NCI-H526 (cell line): ENCODE measurements around the gene B4GALNT4.
"Not testable (repeated sequence)": the region's sequence is repeated elsewhere in the genome, so short reads cannot be mapped to it uniquely, and the experiment has no call there.

Experiments
- DNase-seq, 2 experiments: peaks; one replicate each; lab custom pipeline; 2025; lab: John Stamatoyannopoulos, UW

B4GALNT4 gene

DNA sequence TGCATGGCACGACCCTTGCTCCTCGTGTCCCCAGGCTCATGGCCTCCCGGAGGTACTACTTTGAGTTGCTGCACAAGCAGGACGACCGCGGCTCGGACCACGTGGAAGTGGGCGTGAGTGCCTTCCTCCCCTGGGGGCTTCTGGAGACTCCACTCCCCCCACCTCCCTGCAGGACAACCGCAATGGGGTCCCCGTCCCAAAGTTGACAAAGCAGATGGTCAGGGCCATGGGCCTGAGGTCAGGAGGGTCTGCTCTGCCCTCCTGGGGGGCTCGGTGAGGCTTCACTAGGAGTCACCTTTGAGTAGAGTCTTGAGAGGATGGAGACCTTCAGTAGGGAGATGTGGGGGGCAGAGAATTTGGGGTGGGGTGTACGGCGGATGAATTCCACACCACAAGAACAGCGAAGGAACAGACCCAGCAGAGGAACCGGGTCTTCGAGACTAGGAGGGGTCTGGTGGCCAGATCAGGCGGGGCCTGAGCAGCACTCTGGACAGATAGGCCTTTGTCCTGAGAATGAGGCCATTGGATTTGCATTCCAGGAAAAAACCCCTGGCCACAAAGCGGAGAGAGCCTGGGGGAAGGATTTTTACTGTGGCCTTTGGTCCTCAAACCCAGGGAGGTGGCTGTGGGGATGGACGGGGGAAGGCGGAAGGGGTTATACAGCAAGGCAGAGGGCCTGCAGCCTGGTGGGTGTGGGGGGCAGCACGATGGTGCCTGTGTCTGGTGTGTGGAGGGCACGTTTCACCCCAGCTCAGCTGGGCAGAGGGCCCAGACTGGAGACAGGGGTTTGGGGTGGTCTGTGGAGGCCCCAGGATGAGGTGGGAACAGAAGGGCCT, 4.6 kb downstream of the B4GALNT4 start:
- peak in 1 of 2 experiments; percentile 56 for DNase-seq

DNA sequence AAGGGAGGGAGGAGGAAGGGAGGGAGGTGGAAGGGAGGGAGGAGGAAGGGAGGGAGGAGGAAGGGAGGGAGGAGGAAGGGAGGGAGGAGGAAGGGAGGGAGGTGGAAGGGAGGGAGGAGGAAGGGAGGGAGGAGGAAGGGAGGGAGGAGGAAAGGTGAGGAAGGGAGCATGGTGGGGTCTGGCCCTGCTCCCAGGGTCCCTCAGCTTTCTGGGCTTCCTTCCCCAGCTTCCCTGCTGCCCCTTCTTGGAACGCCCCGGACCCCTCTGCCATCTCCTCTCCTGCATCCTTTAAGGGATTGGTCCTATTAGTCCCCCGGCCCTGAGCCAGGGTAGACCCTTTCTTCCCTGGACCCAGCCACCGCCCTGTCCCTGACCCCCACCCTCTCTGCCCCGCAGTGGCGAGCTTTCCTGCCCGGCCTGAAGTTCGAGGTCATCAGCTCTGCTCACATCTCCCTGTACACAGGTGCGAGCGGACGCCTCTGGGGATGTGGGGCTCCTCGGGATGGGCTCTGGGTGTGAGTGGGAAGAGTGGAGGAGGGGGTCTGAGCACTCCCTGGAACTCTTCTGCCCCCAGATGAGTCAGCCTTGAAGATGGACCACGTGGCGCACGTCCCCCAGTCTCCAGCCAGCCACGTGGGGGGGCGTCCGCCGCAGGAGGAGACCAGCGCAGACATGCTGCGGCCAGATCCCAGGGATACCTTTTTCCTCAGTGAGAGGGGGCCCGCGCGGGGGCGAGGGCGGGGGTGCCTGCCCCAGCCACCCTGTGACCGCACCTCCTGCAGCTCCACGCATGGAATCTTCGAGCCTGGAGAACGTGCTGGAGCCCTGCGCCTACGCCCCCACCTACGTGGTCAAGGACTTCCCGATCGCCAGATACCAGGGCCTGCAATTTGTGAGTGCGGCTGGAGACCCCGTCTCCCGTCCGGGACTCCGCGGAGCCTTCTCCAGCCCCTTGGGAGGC, 6.0 kb downstream of the B4GALNT4 start:
- DNase-seq: no peak

DNA sequence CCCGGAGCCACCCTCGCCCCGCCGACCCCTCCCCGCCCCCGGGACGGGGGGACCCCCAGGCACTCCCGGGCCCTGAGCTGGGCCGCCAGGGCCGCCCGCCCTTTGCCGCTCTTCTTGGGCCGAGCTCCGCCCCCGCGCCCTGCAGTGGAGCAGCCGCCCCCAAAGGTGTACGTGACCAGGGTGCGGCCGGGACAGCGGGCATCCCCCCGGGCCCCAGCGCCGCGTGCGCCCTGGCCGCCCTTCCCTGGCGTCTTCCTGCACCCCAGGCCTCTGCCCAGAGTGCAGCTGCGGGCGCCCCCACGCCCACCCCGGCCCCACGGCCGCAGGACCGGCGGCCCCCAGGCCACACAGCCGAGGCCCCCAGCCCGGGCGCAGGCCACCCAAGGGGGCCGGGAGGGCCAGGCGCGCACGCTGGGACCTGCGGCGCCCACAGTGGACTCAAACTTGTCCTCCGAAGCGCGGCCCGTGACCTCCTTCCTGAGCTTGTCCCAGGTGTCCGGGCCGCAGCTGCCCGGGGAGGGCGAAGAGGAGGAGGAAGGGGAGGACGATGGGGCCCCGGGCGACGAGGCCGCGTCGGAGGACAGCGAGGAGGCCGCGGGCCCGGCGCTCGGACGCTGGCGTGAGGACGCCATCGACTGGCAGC, 7.4 kb downstream of the B4GALNT4 start:
- no peak for DNase-seq

DNA sequence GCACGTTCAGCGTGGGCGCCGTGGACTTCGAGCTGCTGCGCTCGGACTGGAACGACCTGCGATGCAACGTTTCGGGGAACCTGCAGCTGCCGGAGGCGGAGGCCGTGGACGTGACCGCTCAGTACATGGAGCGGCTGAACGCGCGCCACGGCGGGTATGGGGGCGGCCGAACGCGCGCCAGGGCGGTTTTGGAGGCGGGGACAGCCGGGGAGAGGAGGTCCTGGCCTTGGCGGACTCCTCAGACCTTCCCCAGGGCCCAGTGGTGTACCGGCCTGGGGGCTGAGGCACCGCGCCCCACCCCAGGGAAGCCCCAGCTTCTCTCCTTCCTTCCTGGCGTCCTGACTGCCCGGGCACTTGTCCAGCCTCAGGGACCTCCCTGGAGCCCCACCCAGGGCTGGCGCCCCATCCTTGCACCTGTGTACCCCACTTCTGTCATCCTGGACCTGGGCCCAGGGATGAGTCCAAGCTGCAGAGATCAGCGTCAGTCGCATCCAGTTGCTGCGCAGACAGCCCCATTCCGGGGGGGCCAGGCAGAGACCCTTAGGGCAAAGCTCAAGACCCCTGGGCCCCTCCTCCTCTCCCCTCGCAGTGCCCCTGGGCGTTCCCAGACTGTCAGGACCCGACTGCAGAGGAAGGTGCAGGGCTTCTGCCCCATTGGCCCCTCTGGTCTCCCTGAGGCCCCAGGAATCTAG, 8.0 kb downstream of the B4GALNT4 start:
- no peak for DNase-seq

DNA sequence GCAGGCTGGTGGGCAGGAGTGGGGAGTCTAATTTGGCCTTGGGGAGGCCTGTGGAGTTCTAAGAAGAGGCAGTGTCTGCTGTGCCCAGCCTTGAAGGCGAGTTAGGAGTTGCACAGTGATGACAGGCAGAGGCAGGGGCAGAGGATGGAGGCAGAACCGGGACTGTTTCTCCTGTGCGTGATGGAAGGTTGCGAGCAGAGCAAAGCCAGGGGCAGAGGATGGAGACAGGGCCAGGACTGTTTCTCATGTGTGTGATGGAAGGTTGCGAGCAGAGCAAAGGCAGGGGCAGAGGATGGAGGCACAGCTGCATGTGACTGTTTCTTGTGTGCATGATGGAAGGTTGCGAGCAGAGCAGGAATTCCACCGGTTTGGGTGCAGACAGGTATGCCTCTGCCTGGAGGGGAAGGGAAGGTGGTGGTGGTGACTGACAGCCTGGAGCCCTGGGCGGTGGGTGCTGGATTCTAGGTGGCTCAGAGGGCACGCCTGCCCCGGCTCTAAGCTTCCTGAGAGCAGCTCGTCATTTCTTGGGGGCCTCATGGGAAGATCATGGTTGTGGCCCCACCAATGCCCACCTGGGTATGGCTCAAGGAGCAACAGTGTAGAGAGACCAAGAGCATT, 8.7 kb downstream of the B4GALNT4 start:
- DNase-seq: no peak

DNA sequence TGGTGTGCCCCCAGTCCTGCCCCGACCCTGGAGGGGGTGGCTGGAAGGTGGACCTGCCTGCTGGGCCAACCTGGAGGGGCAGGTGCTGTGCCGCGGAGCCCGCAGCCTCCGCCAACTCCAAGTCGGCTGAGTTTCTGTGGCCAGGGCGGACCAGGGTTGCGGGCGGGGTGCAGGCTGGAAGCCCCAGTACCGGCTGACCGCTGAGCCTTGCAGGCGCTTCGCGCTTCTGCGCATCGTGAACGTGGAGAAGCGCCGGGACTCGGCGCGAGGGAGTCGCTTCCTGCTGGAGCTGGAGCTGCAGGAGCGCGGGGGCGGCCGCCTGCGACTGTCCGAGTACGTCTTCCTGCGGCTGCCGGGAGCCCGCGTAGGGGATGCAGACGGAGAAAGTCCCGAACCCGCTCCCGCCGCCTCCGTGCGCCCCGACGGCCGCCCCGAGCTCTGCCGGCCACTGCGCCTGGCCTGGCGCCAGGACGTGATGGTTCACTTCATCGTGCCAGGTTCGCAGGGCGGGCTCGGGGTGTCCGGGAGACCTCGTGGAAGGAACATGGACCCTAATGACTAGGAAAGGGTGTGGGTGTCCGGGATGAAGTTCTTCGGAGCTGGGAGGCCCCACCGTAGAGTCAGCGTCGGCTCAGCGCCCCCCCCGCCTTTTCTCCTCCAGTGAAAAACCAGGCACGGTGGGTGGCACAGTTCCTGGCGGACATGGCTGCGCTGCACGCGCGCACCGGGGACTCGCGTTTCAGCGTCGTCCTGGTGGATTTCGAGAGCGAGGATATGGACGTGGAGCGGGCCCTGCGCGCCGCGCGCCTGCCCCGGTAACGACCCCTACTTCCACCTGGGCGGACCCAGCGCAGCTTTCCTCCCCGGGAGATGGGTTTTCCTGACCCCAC, 10.2 kb downstream of the B4GALNT4 start:
- DNase-seq: no peak

DNA sequence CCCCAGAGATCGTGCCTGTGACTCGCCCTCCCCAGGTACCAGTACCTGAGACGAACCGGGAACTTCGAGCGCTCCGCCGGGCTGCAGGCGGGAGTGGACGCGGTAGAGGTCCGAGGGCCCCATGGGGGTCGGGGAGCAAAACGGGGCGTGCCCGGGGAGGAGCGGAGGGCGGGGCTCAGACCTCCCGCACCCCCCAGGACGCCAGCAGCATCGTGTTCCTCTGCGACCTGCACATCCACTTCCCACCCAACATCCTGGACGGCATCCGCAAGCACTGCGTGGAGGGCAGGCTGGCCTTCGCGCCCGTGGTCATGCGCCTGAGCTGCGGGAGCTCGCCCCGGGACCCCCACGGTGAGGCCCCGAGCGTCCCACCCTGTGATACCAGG, 10.8 kb downstream of the B4GALNT4 start:
- DNase-seq: no peak

DNA sequence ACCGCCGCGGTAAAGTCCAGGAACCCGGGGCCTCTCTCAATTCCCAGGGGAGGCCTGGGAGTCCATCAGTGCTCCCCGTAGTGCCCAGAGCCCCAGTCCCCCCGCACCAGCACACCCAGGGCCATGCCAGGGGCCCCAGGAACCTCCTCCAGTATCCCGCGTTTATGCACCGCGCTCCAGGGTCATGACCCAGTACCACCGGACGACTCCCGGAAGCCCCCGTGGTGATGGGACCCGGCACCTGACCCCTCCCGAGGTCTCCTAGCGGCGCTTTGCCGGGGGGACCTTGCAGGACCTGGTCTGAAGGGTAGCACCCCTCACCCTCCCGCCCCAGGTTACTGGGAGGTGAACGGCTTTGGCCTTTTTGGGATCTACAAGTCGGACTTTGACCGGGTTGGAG, 11.2 kb downstream of the B4GALNT4 start:
- no peak for DNase-seq

DNA sequence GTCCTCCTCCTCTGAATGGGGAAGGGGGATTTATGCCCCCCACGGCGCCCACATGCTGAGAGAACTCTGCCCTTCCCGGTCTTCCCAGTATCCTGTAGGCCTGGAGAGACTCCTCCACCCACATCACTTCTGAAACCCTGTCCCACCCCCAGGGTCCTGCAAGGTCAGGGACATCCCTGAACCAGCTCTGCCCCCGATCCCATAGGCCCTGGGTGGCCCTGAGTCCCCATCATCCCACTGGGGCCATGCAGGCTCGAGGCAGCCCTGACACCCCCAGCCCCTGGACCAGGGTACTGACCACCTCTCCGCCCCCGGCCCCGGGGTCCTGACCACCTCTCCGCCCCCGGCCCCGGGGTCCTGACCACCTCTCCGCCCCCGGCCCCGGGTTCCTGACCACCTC, 11.7 kb downstream of the B4GALNT4 start:
- no peak for DNase-seq

DNA sequence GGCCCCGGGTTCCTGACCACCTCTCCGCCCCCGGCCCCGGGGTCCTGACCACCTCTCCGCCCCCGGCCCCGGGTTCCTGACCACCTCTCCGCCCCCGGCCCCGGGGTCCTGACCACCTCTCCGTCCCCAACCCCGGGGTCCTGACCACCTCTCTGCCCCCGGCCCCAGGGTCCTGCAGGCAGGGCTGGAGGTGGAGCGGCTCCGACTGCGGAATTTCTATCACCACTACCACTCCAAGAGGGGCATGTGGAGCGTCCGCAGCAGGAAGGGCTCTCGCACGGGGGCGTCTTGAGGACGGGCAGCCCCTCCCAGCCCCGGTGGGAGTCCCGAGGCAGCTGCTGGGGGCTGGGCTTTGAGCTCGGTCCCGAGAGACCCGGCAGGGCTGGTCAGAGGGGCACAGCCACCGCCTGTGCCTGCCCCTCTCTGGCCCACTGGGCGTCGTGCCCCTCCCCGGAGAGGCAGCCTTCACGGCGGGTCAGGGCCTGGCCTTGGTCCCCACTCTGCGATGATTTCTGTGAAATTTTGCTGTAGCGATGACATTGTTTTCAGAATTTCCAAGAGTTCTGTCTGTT, 12.3 kb downstream of the B4GALNT4 start:
- no peak for DNase-seq

DNA sequence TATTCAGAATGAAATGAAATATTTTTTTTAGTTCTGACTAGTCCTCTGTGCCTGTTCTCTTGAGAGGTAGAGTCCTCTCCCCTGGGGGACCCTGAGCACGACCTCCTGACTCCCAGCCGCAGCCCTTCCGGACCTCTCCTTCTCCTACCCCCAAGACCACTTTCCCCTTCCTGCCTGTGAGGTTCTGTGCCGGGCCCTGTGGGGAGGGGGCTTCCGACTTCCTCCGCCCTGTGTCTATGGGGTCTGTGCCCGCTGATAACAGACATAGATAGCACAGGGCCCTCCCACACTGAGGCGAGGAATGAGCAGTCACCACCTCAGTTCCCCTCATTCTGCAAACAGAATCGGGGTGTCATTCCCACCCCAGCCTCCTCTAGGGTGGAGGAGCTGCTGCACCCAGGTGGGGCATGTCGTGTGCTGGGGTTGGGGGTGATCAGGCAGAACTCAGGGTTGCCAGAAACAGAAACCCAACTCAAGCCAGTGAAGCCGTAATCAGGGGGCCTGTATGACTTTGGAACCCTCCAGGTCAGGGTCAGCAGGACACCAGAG, 12.9 kb downstream of the B4GALNT4 start:
- no peak for DNase-seq

DNA sequence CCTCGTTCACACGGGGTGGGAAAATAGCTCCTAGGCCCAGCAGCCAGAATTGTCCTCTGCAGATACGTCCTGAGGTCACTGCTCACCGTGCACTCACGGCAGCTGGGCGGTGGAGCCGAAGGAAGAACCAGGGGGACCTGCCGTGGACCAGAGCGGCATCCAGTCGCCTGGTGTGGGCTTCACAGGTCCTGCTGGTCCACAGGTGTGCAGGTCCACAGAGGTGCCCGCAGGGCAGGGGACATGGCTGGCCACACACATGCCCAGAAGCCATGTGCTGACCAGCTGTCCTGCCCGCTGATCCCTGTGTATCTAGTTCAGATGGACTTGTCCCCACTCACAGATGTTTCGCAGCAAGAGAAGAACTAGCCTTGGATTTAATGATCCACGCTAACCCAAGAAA, 14.1 kb downstream of the B4GALNT4 start:
- no peak for DNase-seq

DNA sequence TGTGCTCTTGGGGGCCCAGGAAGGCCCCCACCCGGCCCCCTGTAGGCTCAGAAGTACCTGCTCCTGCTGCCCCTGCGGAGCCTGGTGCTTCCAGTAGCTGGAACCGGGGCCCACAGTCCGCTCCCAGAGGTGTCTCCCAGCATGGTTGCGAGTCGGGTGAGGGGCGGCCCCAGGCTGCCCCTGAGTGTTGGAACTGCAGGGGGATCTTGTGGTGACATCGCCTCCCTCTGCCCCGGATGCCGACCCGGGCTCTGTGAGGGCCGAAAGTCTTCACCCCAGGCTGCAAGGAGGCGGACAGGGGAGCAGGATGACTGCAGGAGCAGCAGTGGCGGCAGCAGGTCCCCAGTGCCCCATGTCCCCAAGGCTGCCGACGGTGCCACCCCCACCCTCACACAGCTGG, 15.2 kb downstream of the B4GALNT4 start:
- no peak for DNase-seq

DNA sequence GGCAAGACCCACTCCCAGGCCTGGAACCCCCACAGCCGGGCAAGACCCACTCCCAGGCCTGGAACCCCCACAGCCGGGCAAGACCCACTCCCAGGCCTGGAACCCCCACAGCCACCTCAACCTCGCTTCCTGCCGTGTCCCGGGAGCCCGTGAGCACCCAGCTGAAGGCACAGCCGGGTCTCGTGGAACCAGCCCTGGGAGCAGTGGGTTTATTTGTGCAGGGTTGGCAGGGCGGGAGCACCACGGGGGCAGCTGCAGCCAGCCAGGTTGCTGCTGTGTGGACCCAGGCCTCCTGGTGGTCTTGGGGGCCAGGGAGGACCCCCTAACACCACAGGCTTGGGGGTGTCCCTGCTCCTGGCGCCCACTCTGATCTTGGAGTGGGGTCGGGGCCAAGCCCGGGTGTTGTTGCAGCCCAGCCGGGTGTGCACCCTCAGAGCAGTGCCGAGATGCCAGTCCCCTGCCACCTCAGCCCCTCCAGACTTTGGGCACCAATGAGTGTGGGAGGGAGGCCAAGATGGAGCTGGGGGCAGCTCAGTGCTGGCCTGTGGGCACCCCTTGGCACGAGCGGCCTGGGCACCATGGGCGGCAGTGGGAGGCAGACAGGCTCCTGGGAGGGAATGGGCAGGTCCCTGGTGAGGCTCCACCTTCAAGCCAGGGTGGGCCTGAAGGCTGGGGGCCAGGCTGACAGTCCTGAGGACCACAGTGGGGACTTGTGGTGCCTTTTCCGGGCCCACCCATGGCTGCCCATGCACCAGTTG, 16.5 kb downstream of the B4GALNT4 start:
- no peak for DNase-seq

DNA sequence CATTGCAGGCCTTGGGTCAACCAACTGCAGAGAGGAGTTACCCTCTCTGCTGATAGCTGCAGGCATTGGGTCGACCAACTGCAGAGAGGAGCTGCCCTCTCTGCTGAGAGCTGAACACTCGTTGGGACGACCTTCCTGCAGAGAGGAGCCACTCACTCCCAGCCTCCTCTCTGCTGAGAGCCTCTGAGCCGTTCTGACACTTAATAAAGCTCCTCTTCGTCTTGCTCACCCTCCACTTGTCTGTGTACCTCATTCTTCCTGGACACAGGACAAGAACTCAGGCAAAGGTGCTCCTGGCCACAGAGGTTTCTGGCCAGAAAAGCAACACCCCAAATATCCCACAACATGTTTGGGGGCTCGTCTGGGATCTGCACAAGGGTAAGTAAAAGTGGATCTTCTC, 17.2 kb downstream of the B4GALNT4 start:
- no peak for DNase-seq

DNA sequence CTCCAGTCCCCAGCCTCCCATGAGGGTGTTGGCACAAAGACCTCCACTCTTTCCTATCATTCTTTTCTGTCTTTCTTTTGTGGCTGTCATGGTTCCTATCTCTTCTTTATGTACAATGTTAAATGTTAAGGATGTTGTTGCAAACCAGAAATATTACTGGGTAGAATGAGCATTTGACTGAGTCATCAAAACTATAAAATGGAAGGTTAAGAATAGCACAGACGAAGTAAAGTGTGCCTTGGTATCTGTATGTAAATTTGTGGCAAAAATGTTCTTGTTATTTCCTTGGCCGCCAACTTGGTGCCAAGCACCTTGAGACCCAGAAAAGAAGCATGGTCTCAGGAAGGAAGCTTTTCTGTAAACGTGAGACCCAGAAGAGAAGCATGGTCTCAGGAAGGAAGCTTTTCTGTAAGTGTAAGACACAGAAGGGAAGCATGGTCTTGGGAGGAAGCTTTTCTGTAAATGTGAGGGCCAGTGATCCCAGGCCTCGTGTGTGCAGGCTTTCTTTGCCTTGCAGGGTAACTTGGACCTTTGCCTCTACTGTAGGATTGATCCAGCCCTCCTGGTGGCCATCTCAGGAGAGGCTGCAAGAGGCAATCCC, 18.0 kb downstream of the B4GALNT4 start:
- no peak for DNase-seq

DNA sequence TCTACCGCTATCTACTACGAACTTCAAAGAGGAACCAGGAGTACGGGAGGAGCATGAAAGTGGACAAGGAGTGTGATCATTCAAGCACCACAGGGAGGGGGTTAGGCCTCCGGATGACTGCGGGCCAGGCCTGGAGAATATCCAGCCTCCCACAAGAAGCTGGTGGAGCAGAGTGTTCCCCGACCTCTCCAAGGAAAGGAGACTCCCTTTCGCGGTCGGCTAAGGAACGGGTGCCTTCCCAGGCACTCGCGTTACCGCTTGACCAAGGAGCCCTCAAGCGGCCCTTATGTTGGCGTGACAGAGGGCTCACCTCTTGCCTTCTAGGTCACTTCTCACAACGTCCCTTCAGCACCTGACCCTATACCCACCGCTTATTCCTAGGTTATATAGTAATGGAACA, 20.1 kb downstream of the B4GALNT4 start:
- not testable (repeated sequence) for DNase-seq

DNA sequence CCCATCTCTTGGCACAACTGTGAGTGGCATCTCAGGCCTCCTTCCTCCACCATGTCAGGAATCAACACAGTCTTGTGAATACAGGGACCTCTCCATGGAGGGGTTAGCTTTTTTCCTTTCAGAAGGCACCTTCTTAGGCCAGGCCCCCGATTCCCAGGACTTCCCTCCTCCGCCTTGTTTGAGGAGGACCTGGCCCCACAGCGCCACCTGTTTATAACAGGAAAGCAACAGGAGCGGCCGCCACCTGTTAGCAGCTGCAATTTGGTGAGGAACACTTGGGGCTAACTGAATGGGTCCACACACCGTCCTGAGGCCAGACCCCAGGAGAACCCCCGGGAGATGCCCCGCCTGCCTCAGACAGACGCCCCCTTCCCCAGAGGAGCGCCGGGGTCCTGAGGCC, 20.9 kb downstream of the B4GALNT4 start:
- DNase-seq: peak; percentile 33 to 80
